ENCODE measurements around the gene HDAC4.

- TF ChIP-seq KDM1A (IDR thresholded peaks at IDR 0.05; ENCODE audit: low read depth) = no peak
- TF ChIP-seq POLR2A (IDR thresholded peaks at IDR 0.05; ENCODE audit: low read length) = no peak
- TF ChIP-seq, protein P1, sequence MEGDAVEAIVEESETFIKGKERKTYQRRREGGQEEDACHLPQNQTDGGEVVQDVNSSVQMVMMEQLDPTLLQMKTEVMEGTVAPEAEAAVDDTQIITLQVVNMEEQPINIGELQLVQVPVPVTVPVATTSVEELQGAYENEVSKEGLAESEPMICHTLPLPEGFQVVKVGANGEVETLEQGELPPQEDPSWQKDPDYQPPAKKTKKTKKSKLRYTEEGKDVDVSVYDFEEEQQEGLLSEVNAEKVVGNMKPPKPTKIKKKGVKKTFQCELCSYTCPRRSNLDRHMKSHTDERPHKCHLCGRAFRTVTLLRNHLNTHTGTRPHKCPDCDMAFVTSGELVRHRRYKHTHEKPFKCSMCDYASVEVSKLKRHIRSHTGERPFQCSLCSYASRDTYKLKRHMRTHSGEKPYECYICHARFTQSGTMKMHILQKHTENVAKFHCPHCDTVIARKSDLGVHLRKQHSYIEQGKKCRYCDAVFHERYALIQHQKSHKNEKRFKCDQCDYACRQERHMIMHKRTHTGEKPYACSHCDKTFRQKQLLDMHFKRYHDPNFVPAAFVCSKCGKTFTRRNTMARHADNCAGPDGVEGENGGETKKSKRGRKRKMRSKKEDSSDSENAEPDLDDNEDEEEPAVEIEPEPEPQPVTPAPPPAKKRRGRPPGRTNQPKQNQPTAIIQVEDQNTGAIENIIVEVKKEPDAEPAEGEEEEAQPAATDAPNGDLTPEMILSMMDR (IDR thresholded peaks at IDR 0.05) = no peak
- TF ChIP-seq MAZ (IDR thresholded peaks at IDR 0.05; ENCODE audit: borderline replicate concordance, low read depth, low read length) = no peak
Measured at GRCh38 chr2:239406316-239406995, 5.6 kb upstream of the HDAC4 start.

All from A549 (cell line).